A673 (cell line): Measurements from ENCODE around the gene OTOG.

Source experiments
- CTCF ChIP-seq: fragments of 300-800, 200-600 bp; sonication (generic); conservative IDR thresholded peaks from 2 replicates; pipeline ENCODE4 v1.5.1; 2017; ENCODE audit warnings: low read depth, mild to moderate bottlenecking, antibody characterized with exemption, low read length, moderate library complexity, mixed read lengths
- EZH2 ChIP-seq: fragments of 200-600 bp; sonication (generic); IDR thresholded peaks from 2 replicates; pipeline ENCODE4 v1.6.1; 2017; ENCODE audit warnings: borderline replicate concordance, low read depth, mild to moderate bottlenecking, mixed read lengths, antibody characterized with exemption, low read length; ENCODE audit not compliant: poor library complexity, severe bottlenecking

DNA sequence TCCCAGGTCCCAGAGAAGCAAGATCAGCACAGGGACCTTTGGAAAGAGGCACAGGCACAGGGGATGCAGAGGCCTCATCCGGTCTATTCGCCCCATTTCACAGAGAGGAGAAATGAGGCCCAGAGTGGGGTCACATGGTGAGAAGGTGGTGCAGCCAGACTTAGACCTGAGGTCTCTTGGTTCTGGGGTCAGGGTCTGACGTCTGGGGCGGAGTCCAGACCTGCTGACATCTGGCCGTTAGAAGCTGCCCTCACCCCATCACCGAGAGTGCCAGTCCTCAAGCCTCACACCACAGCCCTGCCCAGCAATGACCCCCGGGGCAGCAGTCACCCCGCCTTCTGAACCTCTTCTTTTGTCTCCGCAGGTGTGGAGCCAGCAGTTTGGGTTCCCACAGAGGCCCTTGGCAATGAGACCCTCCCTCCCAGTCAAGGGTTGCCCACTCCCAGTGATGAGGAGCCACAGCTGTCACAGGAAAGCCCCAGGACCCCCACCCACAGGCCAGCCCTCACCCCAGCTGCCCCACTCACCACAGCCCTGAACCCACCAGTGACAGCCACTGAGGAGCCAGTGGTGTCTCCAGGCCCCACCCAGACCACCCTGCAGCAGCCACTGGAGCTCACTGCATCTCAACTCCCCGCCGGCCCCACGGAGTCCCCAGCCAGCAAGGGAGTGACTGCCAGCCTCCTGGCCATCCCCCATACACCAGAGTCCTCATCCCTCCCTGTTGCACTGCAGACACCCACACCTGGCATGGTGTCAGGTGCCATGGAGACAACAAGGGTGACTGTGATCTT is 62.4 kb downstream of the OTOG start:
- TF ChIP-seq CTCF (no peak), EZH2 (no peak)
